Measurements from ENCODE around the gene MAN1A1.

DNA sequence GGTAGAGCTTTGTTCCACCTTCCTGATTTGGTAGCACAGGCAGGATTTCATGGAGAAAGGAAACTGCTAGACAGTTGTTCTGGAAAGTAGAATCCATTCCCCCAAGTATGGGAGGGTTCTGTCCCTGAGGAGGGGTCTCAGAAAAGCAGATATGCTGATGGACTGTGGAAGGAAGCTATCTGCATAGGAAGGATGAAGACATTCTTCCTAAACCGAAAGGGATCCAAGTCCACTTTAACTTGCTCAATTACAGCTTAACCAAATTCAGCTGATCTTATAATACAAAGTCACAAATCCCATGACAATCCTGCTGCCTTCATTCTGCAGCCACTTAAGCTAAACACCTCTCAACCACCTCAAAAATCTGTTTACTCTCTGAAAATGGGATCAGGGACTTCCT lies 2.6 kb downstream of the MAN1A1 start:
- TF ChIP-seq, protein P1, sequence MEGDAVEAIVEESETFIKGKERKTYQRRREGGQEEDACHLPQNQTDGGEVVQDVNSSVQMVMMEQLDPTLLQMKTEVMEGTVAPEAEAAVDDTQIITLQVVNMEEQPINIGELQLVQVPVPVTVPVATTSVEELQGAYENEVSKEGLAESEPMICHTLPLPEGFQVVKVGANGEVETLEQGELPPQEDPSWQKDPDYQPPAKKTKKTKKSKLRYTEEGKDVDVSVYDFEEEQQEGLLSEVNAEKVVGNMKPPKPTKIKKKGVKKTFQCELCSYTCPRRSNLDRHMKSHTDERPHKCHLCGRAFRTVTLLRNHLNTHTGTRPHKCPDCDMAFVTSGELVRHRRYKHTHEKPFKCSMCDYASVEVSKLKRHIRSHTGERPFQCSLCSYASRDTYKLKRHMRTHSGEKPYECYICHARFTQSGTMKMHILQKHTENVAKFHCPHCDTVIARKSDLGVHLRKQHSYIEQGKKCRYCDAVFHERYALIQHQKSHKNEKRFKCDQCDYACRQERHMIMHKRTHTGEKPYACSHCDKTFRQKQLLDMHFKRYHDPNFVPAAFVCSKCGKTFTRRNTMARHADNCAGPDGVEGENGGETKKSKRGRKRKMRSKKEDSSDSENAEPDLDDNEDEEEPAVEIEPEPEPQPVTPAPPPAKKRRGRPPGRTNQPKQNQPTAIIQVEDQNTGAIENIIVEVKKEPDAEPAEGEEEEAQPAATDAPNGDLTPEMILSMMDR (IDR thresholded peaks at IDR 0.05; ENCODE audit: insufficient read depth, low read length, poor library complexity, severe bottlenecking) = no peak
- TF ChIP-seq EZH2phosphoT487 (conservative IDR thresholded peaks at IDR 0.05; ENCODE audit: low read length) = no peak

Data from SU-DHL-6 (cell line).